B cell (primary cell): ENCODE measurements around the gene PAM. TPM values are rescaled to one million over a fixed set of nuclear protein-coding genes. Genes with fewer than 3 reads are reported as not detected.

Experiments used
- ATAC-seq: fragments of 200-7000 bp; cut with Tn5 transposase; one replicate; pipeline ENCODE4 v1.10.0; 2021; ENCODE audit warnings: low read depth, mild to moderate bottlenecking, moderate number of reproducible peaks, moderate library complexity
- CTCF ChIA-PET: fragments of 350-600 bp; sonication (Branson Sonifier 250); formaldehyde crosslinking; loops from one replicate; lab custom pipeline; 2021; ENCODE audit warnings: antibody characterized with exemption, inconsistent platforms; lab: Charles Lee
- POLR2A ChIA-PET: fragments of 350-600 bp; sonication (Branson Sonifier 250); formaldehyde crosslinking; loops from one replicate; lab custom pipeline; 2021; ENCODE audit warnings: antibody characterized with exemption; lab: Charles Lee
- DNase-seq: peaks from one replicate; pipeline ENCODE4 v3.0.0; 2013
- H2AFZ ChIP-seq: 2 replicates; pipeline ENCODE4 v1.6.1; 2012; ENCODE audit warnings: mild to moderate bottlenecking, low read depth, low read length; ENCODE audit not compliant: insufficient read depth, poor library complexity, severe bottlenecking
- H3K27ac ChIP-seq, 2 donors: 1 replicate in 1 of 2; 2 replicates in 1 of 2; pipeline ENCODE4 v1.5.1; 2012 to 2013; ENCODE audit warnings: low read length in 2 of 2, mild to moderate bottlenecking in 2 of 2, moderate library complexity in 1 of 2
- H3K27me3 ChIP-seq, 4 experiments: fragments of 200-600 bp in 1 of 4; sonication (generic) in 1 of 4; replicated peaks in 1 of 4; 1 replicate in 2 of 4; 2 replicates in 2 of 4; pipeline versions ENCODE4 v1.6.1 to v1.7.0; 2013 to 2016; ENCODE audit warnings: low read length in 3 of 4, mild to moderate bottlenecking in 2 of 4, mixed read lengths in 1 of 4, moderate library complexity in 1 of 4; ENCODE audit not compliant: insufficient read depth in 4 of 4, control insufficient read depth in 3 of 4; ENCODE audit errors: control extremely low read depth in 1 of 4
- H3K36me3 ChIP-seq, 2 experiments: replicated peaks in 1 of 2; 1 replicate in 1 of 2; 2 replicates in 1 of 2; pipeline versions ENCODE4 v1.6.1 to v1.7.1; 2013; ENCODE audit warnings: low read length in 1 of 2; ENCODE audit not compliant: insufficient read depth in 2 of 2, control insufficient read depth in 1 of 2; ENCODE audit errors: control extremely low read depth in 1 of 2, extremely low read depth in 1 of 2
- H3K4me1 ChIP-seq, 2 donors: fragments of 200-600 bp in 1 of 2; sonication (generic) in 1 of 2; 1 replicate in 1 of 2; 2 replicates in 1 of 2; pipeline versions ENCODE4 v1.5.1 to v1.6.1; 2013 to 2017; ENCODE audit warnings: low read length in 2 of 2; ENCODE audit not compliant: control insufficient read depth in 2 of 2, insufficient read depth in 2 of 2
- H3K4me2 ChIP-seq: replicated peaks from 2 replicates; pipeline ENCODE3; 2012; ENCODE audit warnings: mild to moderate bottlenecking, low read depth, low read length; ENCODE audit not compliant: poor library complexity, severe bottlenecking
- H3K4me3 ChIP-seq, 5 experiments: fragments of 200-600 bp in 1 of 5; sonication (generic) in 1 of 5; 1 replicate in 3 of 5; 2 replicates in 2 of 5; pipeline versions ENCODE4 v1.5.1 to v1.7.0; 2011 to 2016; ENCODE audit warnings: low read length in 4 of 5, mild to moderate bottlenecking in 4 of 5, low read depth in 2 of 5, control low read depth in 1 of 5, moderate library complexity in 1 of 5; ENCODE audit not compliant: insufficient read depth in 1 of 5; ENCODE audit errors: control extremely low read depth in 1 of 5, extremely low read depth in 1 of 5
- H3K79me2 ChIP-seq: fragments of 200-600 bp; sonication (generic); one replicate; pipeline ENCODE4 v1.6.0; 2016; ENCODE audit warnings: low read length; ENCODE audit not compliant: control insufficient read depth, insufficient read depth
- H3K9ac ChIP-seq: fragments of 200-600 bp; sonication (generic); 2 replicates; pipeline ENCODE4 v1.6.1; 2017; ENCODE audit warnings: mild to moderate bottlenecking, low read length, moderate library complexity
- H3K9me3 ChIP-seq, 3 donors: one replicate each; pipeline versions ENCODE4 v1.6.1 to v1.7.1; 2013; ENCODE audit warnings: low read length in 2 of 3; ENCODE audit not compliant: control insufficient read depth in 2 of 3, insufficient read depth in 1 of 3; ENCODE audit errors: control extremely low read depth in 1 of 3
- H4K20me1 ChIP-seq: 2 replicates; pipeline ENCODE4 v1.6.0; 2012; ENCODE audit warnings: mild to moderate bottlenecking, low read length; ENCODE audit not compliant: insufficient read depth, control insufficient read depth, poor library complexity, severe bottlenecking
- H3K27ac Mint-ChIP-seq: one replicate; pipeline ENCODE4 v1.8.0; 2021; ENCODE audit warnings: mixed read lengths
- H3K27me3 Mint-ChIP-seq: one replicate; pipeline ENCODE4 v1.8.0; 2021; ENCODE audit warnings: mixed read lengths
- H3K4me1 Mint-ChIP-seq: one replicate; pipeline ENCODE4 v1.8.0; 2021; ENCODE audit warnings: mixed read lengths
- H3K4me3 Mint-ChIP-seq: one replicate; pipeline ENCODE4 v1.8.0; 2021; ENCODE audit warnings: mixed read lengths
- H3K9me3 Mint-ChIP-seq: one replicate; pipeline ENCODE4 v1.8.0; 2022; ENCODE audit warnings: mixed read lengths; ENCODE audit not compliant: insufficient read depth
- EZH2 ChIP-seq: IDR thresholded peaks from 2 replicates; pipeline ENCODE4 v1.6.1; 2012; ENCODE audit warnings: borderline replicate concordance, low read depth, mild to moderate bottlenecking, moderate library complexity, low read length; ENCODE audit not compliant: insufficient read depth, poor library complexity, severe bottlenecking
- WGBS: methylation state at CpG from one replicate; pipeline ENCODE4 v1.1.5; 2013; ENCODE audit warnings: missing lambda C conversion rate; ENCODE audit not compliant: insufficient coverage; 5-methylcytosine and 5-hydroxymethylcytosine counted together
- intact Hi-C: fragments of 100-400 bp; cut with micrococcal nuclease; formaldehyde crosslinking; loops from one replicate; pipeline ENCODE4 v1.10.0; 2022
- polyA plus RNA-seq: library from polyadenylated mRNA; depleted of rRNA; stranded (reverse); fragments of >200 nt; gene quantifications from 2 replicates; pipeline ENCODE4 v1.2.3, GENCODE V29; 2012
- total RNA-seq, 2 donors: library from RNA; stranded (reverse); fragments of 120-200 nt in 1 of 2; gene quantifications; 1 replicate in 1 of 2; 2 replicates in 1 of 2; pipeline versions ENCODE4 v1.2.3 to v1.2.4, GENCODE V29; 2013 to 2022
- TF ChIP-seq, protein P1 (sequence below): fragments of 200-600 bp; IDR thresholded peaks from one replicate; pipeline ENCODE4 v1.8.0; 2022; ENCODE audit warnings: antibody characterized with exemption, mild to moderate bottlenecking

The PAM gene
- total and polyA plus RNA-seq, 2 donors (not counting 1 experiment from before 2014, with no cell fraction given), result 1.00 to 34.8 TPM

DNA sequence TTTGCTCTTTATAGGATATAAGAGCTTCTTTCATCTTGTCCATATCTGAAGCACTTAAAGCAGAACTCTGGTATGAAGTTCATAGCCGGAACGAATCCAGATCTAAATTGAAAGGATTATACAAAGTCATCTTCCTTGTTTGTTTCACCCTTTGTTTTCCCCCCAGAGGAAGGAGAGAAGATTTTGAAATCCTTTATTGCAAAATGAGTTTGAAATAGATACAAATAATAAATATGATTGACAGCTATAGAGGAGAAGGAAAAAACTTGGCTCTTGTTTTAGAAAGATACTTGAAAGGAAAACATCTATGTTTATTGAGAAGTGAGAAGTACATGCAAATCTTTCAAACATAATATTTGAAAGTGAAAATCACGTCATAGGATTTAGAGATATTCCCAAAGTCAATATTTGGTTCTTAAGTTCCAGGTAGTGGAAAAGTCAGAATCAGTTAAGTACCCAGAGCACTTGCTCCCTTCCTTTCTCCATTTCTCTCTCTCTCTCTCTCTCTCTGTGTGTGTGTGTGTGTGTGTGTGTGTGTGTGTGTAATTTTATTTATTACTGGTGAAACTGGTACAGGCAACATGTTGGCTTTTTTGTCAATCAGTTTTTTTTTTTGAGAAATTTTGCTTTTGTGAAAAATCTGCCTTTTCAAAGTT lies 27.2 kb downstream of the PAM start:
- no peak for DNase-seq
- H3K27ac ChIP-seq, result no peak overlapping the region
- intact Hi-C loops, result no loop called here
- ATAC-seq, result no peak
- no peaks in the 10 kb centered on the region for H3K4me1 ChIP-seq
- Mint-ChIP-seq H3K4me1 (peaks cover 3% of the 10 kb centered on the region), H3K4me3 (no peak overlapping the region), H3K27ac (no peak overlapping the region), H3K9me3 (no peaks in the 10 kb centered on the region), H3K27me3 (no peaks in the 10 kb centered on the region)
- H4K20me1 ChIP-seq, result no peaks in the 10 kb centered on the region
- H3K9ac ChIP-seq, result no peak overlapping the region
- ChIA-PET POLR2A (no interaction called here), CTCF (interaction anchor here (1.1 to 2.9 kb wide), 5 partner anchors 9 to 356 kb away, joined by 3 to 37 read pairs (median 3); no protein-coding TSS in a partner anchor)
- H3K36me3 ChIP-seq, result no peaks in the 10 kb centered on the region
- TF ChIP-seq EZH2, result no peak
- TF ChIP-seq, protein P1, sequence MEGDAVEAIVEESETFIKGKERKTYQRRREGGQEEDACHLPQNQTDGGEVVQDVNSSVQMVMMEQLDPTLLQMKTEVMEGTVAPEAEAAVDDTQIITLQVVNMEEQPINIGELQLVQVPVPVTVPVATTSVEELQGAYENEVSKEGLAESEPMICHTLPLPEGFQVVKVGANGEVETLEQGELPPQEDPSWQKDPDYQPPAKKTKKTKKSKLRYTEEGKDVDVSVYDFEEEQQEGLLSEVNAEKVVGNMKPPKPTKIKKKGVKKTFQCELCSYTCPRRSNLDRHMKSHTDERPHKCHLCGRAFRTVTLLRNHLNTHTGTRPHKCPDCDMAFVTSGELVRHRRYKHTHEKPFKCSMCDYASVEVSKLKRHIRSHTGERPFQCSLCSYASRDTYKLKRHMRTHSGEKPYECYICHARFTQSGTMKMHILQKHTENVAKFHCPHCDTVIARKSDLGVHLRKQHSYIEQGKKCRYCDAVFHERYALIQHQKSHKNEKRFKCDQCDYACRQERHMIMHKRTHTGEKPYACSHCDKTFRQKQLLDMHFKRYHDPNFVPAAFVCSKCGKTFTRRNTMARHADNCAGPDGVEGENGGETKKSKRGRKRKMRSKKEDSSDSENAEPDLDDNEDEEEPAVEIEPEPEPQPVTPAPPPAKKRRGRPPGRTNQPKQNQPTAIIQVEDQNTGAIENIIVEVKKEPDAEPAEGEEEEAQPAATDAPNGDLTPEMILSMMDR, result no peak
- H3K9me3 ChIP-seq, result no peaks in the 10 kb centered on the region
- no peak overlapping the region for H3K4me2 ChIP-seq
- no peaks in the 10 kb centered on the region for H3K27me3 ChIP-seq
- no peaks in the 10 kb centered on the region for H3K79me2 ChIP-seq
- no peak overlapping the region for H2AFZ ChIP-seq
- H3K4me3 ChIP-seq, result no peak overlapping the region
- WGBS, result no CpG with 5 or more reads among the region's 3 CpGs

DNA sequence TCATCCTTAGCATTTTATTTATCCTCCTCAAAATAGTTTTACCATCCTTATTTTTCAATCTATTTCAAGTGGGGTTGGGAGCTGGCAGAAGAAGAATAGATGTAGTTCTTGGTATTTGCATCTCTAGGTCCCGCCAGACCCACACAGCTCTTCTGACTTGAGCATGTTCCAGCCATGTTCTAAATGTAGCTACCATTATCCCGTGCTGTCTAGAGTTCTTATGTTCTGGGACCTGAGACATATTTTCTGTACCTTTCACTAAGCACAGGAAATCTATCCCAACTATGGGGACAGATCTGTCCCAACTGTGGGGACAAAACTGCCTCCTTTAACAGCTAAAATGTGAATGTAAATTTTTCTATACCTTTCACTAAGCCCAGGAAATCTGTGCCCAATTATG lies 32.0 kb downstream of the PAM start:
- WGBS, result 100% methylated on average over 2 of the region's 2 CpGs

More for the DNA sequence above, 32.0 kb downstream of the PAM start:
- TF ChIP-seq, protein P1, result no peak
- TF ChIP-seq EZH2, result no peak
- Mint-ChIP-seq H3K27ac (no peak overlapping the region), H3K4me1 (no peaks in the 10 kb centered on the region), H3K4me3 (no peak overlapping the region), H3K27me3 (peaks cover 4% of the 10 kb centered on the region), H3K9me3 (no peaks in the 10 kb centered on the region)
- ATAC-seq, result no peak
- Histone ChIP-seq H3K4me3 (no peak overlapping the region), H3K9me3 (no peaks in the 10 kb centered on the region), H3K27ac (no peak overlapping the region), H3K79me2 (no peaks in the 10 kb centered on the region), H4K20me1 (no peaks in the 10 kb centered on the region), H3K9ac (no peak overlapping the region), H3K4me1 (no peaks in the 10 kb centered on the region), H3K27me3 (no peaks in the 10 kb centered on the region), H3K36me3 (no peaks in the 10 kb centered on the region), H2AFZ (no peak overlapping the region), H3K4me2 (no peak overlapping the region)
- ChIA-PET POLR2A (no interaction called here), CTCF (no interaction called here)
- DNase-seq, result no peak
- intact Hi-C loops, result no loop called here
